HG02759 (cell line): Measurements from ENCODE around the gene SNRNP70.
"Not testable (repeated sequence)": the region's sequence is repeated elsewhere in the genome, so short reads cannot be mapped to it uniquely, and the experiment has no call there.

Experiments
- ATAC-seq: cut with Tn5 transposase; IDR thresholded peaks from one replicate; pipeline ENCODE4 v1.9.1; 2021; ENCODE audit warnings: mild to moderate bottlenecking, moderate library complexity; ENCODE audit not compliant: unreplicated experiment

SNRNP70 gene

DNA sequence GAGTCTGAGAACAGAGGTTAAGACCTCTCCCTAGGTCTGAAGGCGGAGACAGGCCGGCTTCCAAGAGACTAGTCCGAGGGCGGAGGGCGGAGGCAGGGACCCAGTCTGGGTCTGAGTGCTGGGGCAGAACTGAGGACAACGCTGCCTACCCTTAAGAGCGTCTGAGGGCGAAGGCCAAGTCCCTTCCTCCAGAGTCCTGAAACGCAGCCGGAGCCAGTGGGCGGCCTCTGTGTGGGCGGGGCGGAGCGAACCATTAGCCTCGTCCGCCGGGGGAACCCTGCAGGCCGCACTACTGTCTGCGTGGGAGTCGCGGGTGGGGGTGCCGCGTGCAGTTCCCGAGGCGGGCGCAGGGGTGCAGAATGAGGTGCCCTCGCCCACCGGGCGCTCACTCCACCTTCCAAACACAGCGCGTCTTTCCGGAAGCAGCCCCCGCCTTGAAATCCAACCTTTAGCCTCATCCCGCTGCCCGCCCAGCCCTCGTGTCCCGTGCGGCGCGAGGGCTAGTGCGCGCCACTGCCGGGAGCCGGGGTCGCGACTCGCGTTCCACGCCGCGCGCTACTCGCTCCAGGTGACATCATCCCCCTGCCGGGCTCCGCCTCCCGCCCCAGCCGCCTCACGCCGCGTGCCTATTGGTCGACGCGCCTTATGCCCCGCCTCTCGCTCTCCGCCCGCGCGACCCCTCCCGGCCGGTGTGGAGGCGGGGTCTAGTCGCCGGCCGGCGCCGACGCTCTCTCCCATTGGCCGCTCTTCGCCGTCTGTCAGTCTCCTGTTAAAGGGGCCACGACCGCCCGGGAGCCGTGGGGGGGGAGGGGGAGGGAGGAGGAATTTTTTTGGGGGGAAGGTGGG is 33.5 kb downstream of the SNRNP70 start, which contains the start of gene C19orf73:
TSS of gene C19orf73 (minus strand) at position 579 of the 846 bp plus-strand sequence. CDS start at position 458, 121 bp downstream.
- peak; percentile 71 for ATAC-seq

DNA sequence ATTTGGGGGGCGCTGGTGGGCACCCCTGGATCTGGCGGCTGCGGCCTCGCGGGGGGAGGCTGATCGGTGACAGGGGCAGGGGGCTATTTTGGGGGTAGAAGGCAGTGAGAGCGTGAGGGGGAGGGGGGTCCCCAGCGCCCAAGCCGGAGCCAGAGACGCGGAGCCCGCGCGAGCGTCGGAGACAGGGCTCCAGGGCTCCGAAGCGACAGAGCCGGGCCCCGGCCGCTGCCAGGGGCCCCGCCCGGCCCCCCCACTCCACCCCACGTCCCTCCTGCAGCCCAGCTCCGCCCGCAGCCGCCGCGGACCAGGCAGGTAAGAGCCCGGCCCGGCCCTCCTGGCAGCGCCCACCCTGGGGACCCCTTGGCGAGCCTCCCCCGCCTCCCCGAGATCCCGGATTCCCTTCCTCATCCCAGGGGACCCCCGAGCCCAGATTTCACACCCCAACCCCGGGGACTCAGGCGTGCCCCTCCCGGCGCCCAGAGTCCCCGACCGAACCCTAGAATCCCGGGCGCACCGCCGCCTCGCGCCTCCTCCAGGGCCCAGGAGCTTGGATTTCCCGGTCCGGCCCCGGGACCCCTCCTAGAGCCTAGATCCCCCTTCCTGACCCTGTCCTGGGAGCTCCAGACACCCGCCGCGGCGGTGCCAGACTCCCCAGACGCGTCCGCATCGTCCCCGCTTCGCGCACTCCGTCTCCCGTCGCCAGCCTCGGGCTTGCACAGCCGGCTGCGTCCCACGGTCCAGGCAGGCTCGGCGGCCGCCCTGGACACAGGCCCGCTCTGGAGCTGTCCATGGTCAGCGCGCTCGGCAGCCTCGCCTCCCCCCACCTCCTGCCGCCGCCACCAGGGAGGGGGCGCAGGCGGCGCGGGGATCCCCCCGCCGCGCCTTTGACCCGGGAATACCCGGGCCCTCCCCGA is 34.4 kb downstream of the SNRNP70 start, which contains the start of gene PPFIA3:
TSS of gene PPFIA3 (plus strand) at position 134 of the 914 bp plus-strand sequence. CDS start 8,330 bp downstream, outside the sequence.
- ATAC-seq, result no peak

DNA sequence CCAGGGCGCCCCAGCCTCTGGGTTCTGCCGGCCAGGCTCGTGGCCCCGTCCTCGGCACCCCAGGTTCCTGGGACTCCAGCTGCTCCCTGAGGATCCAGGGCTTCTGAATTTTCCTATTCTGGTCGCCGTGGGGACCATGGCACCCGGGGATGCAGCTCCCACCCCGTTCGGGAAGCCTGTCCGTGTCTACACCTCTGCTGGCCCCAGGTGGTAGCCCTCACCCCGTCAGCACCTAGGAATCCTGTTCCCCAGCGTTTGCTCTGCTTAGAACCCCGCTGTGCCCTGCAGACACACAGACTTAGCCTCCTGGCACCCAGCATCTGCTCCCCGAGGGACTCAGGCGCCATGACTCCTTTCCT is 35.1 kb downstream of the SNRNP70 start:
- ATAC-seq, result no peak

DNA sequence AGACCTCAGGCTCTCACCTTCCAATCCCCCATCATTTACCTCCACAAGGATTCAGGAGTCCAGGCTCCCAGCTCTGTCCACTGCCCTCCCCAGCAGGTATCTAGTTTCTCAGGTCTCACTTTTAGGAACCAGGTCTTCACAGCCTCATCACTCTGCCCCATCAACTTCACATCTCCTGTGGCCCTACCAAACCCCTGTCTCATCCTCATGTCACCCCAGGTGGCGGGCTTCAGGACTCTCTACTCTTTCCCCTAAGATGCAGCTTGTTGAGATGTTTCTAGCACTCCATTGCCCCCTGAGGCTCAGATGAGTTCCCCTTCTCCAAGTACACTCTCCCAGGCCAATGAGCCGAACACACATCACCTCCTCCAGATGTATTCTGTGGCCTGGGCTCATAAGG is 35.6 kb downstream of the SNRNP70 start:
- no peak for ATAC-seq

DNA sequence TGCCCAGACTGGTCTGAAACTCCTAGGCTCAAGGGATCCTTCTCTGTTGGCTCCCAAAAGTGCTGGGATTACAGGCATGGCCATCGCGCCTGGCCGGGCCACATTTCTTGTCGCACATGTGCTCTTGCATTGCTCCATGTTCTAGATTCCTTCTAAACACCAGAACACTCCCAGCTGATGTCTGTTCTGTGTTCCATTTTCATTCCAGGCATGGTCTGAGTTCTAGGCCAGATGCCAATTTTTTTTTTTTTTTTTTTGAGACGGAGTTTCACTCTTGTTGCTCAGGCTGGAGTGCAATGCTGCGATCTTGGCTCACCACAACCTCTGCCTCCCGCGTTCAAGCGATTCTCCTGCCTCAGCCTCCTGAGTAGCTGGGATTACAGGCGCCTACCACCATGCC is 36.6 kb downstream of the SNRNP70 start:
- not testable (repeated sequence) for ATAC-seq

DNA sequence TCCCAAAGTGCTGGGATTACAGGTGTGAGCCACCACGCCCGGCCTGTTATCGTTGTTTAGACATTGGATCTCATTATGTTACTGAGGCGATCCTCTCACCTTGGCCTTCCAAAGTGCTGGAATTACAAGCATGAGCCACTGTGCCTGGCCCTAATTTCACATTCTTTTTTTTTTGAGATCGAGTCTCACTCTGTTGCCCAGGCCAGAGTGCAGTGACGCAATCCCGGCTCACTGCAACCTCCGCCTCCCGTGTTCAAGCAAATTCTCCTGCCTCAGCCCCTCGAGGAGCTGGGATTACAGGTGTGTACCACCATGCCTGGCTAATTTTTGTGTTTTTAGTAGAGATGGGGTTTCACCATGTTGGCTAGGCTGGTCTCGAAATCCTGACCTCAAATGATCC is 38.0 kb downstream of the SNRNP70 start:
- ATAC-seq, result not testable (repeated sequence)

DNA sequence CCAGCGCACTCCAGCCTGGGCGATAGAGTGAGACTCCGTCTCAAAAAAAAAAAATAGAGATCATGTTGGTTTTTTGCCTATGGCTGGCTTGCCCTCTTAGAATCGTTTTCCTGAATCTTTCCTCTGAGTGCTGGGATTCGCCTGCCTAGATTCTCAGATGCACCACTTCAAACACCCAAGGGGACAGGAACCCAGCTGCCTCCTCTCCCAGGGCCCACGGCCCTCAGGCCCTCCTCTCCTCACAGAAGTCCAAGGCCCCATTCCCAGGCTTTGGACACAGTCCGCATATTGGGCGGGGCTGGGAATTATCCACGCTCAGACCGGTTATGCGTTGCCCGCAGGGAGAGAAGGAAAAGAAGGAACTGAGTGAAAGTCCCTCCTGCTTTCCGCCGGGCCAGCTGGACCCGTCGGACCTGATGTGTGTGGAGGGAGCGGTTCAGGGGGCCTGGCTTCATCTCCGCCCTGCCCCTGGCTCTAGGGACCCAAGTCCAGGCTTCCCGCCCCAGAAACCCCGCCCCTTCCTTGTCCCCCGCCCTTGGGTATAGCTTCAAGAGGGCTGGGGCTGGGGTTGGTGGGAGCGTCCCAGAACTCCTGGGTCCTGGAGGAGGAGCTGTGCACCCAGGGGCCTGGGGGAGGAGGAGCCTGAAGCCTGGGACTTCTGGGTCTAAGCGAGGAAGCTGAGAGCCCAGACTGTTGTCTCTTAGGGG is 39.9 kb downstream of the SNRNP70 start:
- no peak for ATAC-seq

DNA sequence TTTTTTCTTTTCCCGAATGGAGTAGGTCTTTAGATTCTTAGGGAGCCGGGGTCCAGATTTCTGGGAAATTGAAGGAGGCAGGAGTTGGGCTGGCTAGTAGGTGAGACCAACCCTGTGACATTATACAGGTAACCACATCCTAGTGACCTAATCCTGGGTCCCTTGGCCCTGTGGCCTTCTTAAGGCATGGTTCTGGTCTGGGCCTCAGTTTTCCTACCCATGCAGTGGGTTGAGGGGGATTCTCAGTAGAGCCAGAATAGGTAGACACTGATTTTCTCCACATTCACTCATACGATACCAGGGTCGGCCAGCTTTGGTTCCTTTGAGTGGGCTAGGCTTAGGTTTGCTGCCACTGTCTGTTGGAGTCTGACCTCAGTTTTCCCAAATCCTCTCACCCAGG is 41.3 kb downstream of the SNRNP70 start:
- no peak for ATAC-seq

DNA sequence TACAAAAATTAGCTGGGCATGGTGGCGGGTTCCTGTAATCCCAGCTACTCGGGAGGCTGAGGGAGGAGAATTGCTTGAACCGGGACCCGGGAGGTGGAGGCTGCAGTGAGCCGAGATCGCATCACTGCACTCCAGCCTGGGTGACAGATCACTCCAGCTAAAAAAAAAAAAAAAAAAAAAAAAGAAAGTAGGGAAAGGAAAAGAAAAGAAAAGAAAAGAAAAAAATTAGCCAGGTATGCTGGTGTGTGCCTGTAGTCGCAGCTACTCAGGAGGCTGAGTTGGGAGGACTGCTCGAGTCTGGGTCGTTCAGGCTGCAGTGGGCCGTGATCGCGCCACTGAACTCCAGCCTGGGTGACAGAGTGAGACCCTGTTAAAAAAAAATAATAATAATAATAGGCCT is 42.0 kb downstream of the SNRNP70 start:
- ATAC-seq, result not testable (repeated sequence)

DNA sequence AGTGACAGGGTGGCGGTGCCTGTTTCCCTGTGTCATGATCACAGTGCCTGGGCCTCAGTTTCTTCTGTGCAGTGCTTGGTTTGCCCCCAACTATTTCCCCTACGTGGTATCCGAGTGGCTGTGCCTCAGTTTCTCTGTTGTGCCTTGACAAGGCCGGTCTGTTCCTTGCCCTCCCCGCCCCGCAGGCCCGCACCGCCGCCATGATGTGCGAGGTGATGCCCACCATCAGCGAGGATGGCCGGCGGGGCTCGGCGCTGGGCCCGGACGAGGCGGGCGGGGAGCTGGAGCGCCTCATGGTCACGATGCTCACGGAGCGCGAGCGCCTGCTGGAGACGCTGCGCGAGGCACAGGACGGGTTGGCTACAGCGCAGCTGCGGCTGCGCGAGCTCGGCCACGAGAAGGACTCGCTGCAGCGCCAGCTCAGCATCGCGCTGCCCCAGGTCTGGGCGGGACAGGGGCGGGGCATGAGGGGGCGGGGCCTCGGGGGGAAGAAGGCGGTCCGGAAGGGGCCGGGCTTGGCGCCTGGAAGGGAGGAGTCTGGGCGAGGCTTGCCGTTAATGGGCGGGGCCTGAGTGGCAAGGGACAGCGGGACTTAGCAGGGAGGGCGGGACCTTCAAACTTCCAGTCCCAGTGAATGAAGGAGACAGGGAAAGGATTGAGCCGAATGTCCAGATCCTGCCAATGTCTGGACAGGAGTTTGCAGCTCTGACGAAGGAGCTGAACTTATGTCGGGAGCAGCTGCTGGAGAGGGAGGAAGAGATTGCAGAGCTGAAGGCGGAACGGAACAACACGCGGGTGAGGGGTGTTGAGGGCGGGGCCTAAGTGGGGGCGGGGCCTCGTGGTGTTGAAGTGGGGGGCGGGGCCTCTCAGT is 42.7 kb downstream of the SNRNP70 start:
- ATAC-seq, result peak; percentile 91

DNA sequence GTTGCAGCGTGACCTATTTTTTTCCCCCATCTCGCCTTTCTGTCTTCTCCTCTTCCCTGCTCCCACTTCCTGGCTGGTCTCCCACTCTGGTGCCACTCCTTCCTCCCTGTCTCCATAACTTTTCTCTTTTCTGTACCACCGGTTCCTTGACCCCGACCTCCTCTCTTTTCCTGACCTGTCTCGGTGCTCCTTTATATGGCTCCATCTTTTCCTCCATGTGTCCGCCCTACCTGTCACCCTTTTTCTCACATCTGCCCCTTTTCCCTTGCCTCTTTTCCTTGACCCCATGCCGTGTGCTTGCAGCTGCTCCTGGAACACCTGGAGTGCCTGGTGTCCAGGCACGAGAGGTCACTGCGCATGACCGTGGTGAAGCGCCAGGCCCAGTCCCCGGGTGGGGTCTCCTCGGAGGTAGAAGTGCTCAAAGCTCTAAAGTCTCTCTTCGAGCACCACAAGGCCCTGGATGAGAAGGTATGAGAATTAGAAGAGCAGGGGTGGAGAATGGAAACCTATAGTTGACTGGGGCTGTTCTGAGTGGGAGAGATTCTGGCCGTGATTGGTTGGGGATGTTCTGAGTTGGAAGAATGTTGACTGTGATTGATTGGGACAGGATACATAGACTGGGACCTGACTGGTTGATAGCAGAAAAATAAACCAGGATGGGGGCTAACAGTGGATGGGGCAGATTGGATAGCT is 43.4 kb downstream of the SNRNP70 start:
- no peak for ATAC-seq

DNA sequence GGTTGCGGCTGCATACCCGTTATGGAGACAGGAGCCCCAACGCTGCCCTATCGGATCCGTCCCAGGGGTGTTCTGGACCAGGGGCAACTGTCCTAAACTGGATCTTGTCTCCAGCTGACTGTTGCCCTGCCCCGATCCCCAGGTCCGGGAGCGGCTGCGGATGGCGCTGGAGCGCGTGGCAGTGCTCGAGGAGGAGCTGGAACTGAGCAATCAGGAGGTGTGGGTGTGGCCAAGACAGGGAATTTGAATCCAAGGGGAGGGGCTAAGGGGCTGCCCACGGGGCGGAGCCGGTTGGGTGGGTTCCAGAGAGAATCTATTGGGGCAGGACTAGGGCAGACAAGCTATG is 44.0 kb downstream of the SNRNP70 start:
- ATAC-seq, result no peak

DNA sequence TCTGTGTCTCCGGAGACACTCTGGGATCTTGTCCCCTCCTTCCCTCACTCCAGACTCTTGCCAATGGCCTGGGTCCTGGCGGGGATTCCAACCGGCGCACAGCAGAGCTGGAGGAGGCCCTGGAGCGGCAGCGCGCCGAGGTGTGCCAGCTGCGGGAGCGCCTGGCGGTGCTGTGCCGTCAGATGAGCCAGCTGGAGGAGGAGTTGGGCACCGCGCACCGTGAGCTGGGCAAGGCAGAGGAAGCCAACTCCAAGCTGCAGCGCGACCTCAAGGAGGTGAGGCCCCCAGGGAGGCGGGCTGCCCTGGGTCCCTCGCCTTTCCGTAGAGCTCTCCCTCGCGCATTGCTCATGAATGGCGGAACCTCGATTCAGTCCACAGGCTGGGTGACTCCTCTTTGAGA is 45.1 kb downstream of the SNRNP70 start:
- no peak for ATAC-seq

DNA sequence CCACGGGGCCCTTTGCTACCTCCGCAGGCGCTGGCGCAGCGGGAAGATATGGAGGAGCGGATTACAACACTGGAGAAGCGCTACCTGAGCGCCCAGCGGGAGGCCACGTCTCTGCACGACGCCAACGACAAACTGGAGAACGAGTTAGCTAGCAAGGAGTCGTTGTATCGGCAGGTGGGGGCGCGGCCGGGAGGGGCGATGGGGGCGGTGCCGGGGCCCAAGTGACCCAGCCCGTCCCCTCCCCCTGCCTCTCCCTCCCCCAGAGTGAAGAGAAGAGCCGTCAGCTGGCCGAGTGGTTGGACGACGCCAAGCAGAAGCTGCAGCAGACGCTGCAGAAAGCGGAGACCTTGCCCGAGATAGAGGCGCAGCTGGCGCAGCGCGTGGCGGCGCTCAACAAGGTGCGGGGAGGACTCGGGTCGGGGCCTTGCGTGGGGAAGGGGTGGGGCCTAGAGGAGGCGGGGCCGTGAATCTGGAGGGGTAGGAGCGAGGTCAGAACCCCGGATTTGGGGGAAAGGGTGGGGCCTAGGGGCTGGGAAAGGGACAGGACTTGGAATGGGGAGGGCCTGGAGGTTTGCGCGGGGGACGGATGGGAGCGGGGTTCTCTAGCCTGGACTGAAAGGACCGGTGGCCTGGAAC is 47.8 kb downstream of the SNRNP70 start:
- ATAC-seq, result no peak

DNA sequence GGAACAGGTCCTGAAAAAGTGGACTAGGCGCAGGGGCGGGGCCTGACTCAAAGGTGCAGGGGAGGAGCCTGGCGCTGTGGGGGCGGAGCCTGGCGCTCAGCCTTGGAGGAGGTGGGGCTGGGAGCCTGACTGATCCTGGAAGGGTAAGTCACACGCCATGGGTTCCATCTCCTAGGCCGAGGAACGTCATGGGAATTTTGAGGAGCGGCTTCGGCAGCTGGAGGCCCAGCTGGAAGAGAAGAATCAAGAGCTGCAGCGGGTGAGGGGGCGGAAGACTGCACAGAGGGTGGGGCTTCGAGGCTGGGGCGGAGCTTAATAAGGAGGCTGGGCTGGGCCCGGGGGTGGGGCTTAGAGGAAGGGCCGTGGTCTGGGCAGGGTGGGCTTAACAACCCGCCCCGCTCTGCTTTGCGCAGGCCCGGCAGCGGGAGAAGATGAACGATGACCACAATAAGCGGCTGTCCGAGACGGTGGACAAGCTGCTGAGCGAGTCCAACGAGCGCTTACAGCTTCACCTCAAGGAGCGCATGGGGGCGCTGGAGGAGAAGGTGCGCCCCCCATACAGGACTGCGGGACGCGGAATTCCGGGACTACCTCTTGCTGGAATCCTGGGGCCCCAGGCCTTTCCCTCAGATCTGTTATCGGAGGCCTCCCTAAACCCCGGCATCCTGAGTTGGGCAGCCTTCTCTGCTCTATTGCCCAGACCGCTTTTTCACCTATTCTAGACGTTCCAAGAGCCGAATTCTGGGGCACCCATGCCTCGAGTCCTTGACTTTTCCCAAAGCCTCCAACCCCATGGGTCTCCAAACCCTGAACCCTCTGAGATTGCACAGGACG is 48.6 kb downstream of the SNRNP70 start:
- ATAC-seq, result no peak

DNA sequence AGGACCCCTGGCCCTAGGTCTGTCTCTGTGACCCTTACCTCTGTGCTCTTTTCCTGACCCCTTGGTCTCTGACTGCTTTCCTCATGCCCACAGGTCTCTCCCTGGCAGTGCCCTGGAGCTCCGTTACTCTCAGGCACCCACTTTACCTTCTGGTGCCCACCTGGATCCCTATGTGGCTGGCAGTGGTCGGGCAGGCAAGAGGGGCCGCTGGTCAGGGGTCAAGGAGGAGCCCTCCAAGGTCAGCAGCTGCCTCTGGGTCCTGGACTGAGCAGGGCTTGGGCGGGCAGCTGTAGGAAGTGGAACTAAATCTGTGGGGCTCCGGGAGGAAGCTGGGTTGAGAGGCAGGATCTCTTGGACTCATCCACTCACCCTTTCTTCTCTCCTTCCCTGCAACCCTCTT is 50.4 kb downstream of the SNRNP70 start:
- no peak for ATAC-seq

DNA sequence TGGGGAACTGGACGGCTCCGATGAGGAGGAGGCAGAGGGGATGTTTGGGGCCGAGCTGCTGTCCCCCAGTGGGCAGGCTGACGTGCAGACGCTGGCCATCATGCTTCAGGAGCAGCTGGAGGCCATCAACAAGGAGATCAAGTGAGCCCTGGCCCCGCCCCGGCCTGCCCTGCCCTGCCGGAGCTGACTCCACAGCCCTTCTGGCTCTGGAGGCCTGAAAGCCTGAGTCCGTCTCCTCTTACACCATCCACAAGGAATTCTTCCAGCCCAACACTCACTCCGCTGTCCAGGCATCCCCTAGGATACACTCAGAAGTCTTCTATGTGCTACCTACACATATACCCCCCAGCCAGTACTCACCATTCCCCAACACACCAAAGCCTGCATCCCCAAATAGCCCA is 51.5 kb downstream of the SNRNP70 start:
- no peak for ATAC-seq

DNA sequence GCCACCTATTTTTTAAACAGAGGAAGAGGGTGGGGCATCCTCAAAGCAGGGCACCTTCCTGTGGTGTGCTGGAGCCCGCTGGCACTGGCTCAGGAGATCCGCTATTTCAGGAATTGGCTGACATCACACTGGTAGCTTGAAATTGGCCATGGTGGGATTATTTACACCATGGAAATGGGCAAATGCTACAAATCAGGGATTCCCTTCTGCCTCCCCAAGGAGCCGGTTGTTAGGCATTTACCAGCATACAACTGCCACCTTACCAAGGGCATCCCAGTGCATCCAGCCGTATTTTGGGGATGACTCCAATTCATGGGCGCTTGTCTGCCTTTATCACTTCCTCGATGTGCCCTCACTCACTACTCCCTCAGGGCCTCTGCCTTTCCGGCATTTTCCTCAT is 55.7 kb downstream of the SNRNP70 start:
- no peak for ATAC-seq
